ENCODE data around the gene GZMB.
"Not testable (repeated sequence)": the region's sequence is repeated elsewhere in the genome, so short reads cannot be mapped to it uniquely, and the experiment has no call there.

The GZMB gene

DNA sequence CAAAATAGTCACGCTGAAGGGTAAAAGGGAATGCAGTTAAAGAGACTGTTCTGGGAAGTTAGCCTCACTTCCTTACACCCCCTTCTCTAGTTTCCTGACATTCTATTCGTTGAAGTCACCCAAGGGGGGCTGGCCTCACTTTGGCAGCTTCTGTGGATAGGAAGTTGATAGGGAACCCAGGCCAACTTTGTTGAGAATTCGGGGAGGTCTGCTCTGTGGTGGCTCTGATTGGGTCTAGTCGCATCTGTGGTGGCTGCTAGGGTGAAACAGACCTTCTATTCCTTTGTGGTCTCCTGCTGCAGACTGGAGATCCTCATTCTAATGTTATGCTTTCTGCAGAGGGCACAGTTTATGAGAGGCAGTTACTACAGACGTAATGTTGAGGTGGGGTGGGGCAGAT is 28.8 kb upstream of the GZMB start:
- Mint-ChIP-seq H3K4me1 (peaks cover 75% of the 10 kb centered on the region), H3K36me3 (peaks cover 12% of the 10 kb centered on the region), H3K27ac (peak overlapping the region; percentile 79), H3K9me3 (peaks cover under 1% of the 10 kb centered on the region), H3K4me3 (no peak overlapping the region), H3K27me3 (no peaks in the 10 kb centered on the region)
- CTCF ChIA-PET, result interaction anchor here (0.9 to 5.0 kb wide), 7 partner anchors 12 to 57 kb away, joined by 3 to 16 read pairs (median 4); partner anchors contain the start of genes GZMB and GZMH
- DNase-seq, result no peak

DNA sequence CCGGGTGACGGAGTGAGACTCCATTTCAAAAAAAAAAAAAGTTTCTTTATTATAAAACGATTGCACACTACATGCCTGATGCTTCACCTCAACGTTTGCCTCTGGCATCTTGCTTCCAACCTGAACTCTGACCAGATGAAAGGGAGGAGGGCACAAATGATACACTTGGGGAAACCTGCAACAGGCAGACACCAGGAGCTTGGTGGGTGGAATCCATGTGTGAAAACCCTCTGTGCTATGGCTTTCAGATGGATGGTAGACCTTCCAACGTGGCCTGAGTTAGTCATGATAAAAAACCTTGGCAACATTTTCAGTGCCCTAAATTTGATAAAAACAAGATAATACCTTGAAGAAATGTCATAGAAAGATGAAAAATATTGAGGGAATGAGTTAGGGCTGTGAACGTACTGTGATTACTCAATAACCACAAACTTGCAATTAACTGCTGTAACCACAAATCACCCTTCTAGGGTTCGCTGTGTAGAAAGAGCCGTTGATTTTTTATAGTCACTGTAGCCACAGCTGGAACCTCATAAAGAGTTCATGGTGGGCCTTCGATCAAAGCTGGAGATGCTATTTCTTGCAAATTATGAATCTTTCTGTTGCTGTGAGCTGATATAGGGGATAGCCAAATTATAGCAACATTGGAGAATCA is 26.1 kb upstream of the GZMB start:
- H3K4me1 Mint-ChIP-seq, result peaks cover 48% of the 10 kb centered on the region
- no peak overlapping the region for H3K27ac Mint-ChIP-seq
- no peak overlapping the region for H3K4me3 Mint-ChIP-seq
- peaks cover 6% of the 10 kb centered on the region for H3K36me3 Mint-ChIP-seq
- CTCF ChIA-PET, result interaction anchor here (1.2 to 5.0 kb wide), 2 partner anchors 33 to 54 kb away, joined by 3 to 16 read pairs; no protein-coding TSS in a partner anchor
- DNase-seq, result no peak
- no peaks in the 10 kb centered on the region for H3K9me3 Mint-ChIP-seq
- peaks cover 9% of the 10 kb centered on the region for H3K27me3 Mint-ChIP-seq

- H3K4me1 Mint-ChIP-seq, DNase-seq, H3K4me3 Mint-ChIP-seq, H3K36me3 Mint-ChIP-seq, H3K27ac Mint-ChIP-seq, CTCF ChIA-PET: not testable (repeated sequence)
- Mint-ChIP-seq H3K27me3 (peaks cover 26% of the 10 kb centered on the region), H3K9me3 (peaks cover 19% of the 10 kb centered on the region)
These were observed 14.4 kb upstream of the GZMB start for GRCh38 chr14:24648361-24648760.

GRCh38 chr14:24639905-24640304 is 5.9 kb upstream of the GZMB start:
- H3K4me3 Mint-ChIP-seq, result no peak overlapping the region
- CTCF ChIA-PET, result no interaction called here
- H3K9me3 Mint-ChIP-seq, result no peaks in the 10 kb centered on the region
- H3K27ac Mint-ChIP-seq, result no peak overlapping the region
- H3K36me3 Mint-ChIP-seq, result peaks cover 2% of the 10 kb centered on the region
- no peak for DNase-seq
- peaks cover 8% of the 10 kb centered on the region for H3K4me1 Mint-ChIP-seq
- peaks cover 9% of the 10 kb centered on the region for H3K27me3 Mint-ChIP-seq

DNA sequence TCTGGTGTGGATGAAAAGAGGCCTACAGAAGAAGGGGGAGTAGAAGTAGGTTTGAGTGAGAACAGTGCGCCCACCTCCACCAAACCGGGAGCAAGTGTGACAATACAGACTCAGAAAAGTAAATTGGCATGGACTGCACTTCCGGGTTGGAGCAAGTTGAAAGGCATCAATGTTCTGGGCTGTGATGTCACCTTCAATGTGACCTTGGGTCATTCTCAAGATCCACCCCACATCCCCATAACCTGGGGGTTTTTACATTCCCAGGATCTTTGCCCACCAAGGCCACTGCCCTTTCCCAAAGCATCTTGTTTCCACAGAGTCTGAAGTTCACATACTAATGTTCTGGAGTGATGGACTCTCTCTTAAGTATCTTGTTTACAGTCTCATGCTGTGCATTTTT is 5.3 kb upstream of the GZMB start:
- no peaks in the 10 kb centered on the region for H3K9me3 Mint-ChIP-seq
- DNase-seq, result no peak
- H3K4me3 Mint-ChIP-seq, result no peak overlapping the region
- peaks cover 2% of the 10 kb centered on the region for H3K36me3 Mint-ChIP-seq
- CTCF ChIA-PET, result no interaction called here
- H3K4me1 Mint-ChIP-seq, result peaks cover 10% of the 10 kb centered on the region
- H3K27ac Mint-ChIP-seq, result no peak overlapping the region
- peaks cover 9% of the 10 kb centered on the region for H3K27me3 Mint-ChIP-seq

DNA sequence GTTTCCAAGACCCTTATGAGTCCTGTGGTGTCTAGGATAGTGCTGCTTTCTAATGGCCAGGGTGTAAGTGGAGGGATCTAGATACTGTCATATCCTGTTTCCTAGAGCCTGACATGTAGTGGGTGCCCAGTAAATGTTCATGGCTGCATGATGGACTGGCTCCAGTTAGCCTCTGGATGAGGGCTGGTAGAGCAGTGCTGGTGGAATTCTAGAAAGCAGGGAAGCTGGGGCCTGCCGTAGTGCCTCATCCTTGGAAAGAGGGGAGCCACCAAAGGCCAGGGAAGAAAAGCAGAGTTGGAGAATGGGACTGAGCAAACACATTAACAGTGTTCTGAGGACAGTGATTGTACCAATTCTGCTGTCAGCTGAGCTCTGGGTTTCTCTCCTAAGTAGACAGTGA is 637 bp downstream of the GZMB start:
- Mint-ChIP-seq H3K9me3 (no peaks in the 10 kb centered on the region), H3K4me1 (peaks cover 17% of the 10 kb centered on the region), H3K27ac (no peak overlapping the region), H3K27me3 (peaks cover 4% of the 10 kb centered on the region), H3K36me3 (no peaks in the 10 kb centered on the region), H3K4me3 (peak overlapping the region; percentile 24)
- CTCF ChIA-PET, result interaction anchor here (0.7 to 3.9 kb wide), 12 partner anchors 8 to 152 kb away, joined by 3 to 15 read pairs (median 4); partner anchors contain the start of gene GZMH
- DNase-seq, result no peak

GRCh38 chr14:24632761-24633160 is 1.2 kb downstream of the GZMB start:
- DNase-seq, result no peak

DNA sequence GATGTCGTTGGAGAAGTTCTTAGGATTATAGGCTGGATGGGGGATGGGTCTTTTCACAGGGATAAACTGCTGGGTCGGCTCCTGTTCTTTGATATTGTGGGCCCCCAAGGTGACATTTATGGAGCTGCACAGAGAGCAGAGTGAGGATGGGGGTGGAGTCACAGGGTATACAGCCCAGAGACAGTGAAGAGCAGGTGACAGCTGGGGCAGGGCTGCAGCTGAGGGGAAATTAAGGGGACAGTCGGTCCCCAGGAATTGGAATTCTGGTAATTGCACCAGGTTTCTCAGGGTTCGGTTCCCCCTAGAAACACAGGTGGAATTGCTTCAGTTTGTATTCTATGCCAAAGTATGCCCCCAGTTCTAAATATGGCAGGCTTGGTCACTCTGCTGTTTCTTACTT is 1.7 kb downstream of the GZMB start:
- Mint-ChIP-seq H3K4me1 (peaks cover 17% of the 10 kb centered on the region), H3K27ac (no peak overlapping the region), H3K9me3 (no peaks in the 10 kb centered on the region), H3K36me3 (no peaks in the 10 kb centered on the region), H3K4me3 (peak overlapping the region; percentile 28), H3K27me3 (peaks cover 4% of the 10 kb centered on the region)
- no peak for DNase-seq
- CTCF ChIA-PET, result interaction anchor here (0.6 to 3.9 kb wide), 2 partner anchors 61 to 77 kb away, joined by 3 to 13 read pairs; no protein-coding TSS in a partner anchor

More at GRCh38 chr14:24632761-24633160, 1.2 kb downstream of the GZMB start:
- H3K4me1 Mint-ChIP-seq, result peaks cover 17% of the 10 kb centered on the region
- CTCF ChIA-PET, result interaction anchor here (0.6 to 3.9 kb wide), 6 partner anchors 8 to 77 kb away, joined by 3 to 15 read pairs (median 10); partner anchors contain the start of gene GZMH
- H3K27ac Mint-ChIP-seq, result no peak overlapping the region
- H3K27me3 Mint-ChIP-seq, result peaks cover 4% of the 10 kb centered on the region
- H3K36me3 Mint-ChIP-seq, result no peaks in the 10 kb centered on the region
- no peaks in the 10 kb centered on the region for H3K9me3 Mint-ChIP-seq
- peak overlapping the region; percentile 28 for H3K4me3 Mint-ChIP-seq

GRCh38 chr14:24631749-24632335 is 2.1 kb downstream of the GZMB start:
- no peaks in the 10 kb centered on the region for H3K9me3 Mint-ChIP-seq
- no peaks in the 10 kb centered on the region for H3K36me3 Mint-ChIP-seq
- H3K4me3 Mint-ChIP-seq, result no peak overlapping the region
- DNase-seq, result no peak
- CTCF ChIA-PET, result interaction anchor here (1.2 kb wide), 1 partner anchor 30 kb away, joined by 3 read pairs; no protein-coding TSS in a partner anchor
- H3K27ac Mint-ChIP-seq, result no peak overlapping the region
- peaks cover 4% of the 10 kb centered on the region for H3K27me3 Mint-ChIP-seq
- peaks cover 17% of the 10 kb centered on the region for H3K4me1 Mint-ChIP-seq

GRCh38 chr14:24630872-24631477 is 3.0 kb downstream of the GZMB start:
- H3K9me3 Mint-ChIP-seq, result no peaks in the 10 kb centered on the region
- H3K27me3 Mint-ChIP-seq, result peaks cover 4% of the 10 kb centered on the region
- H3K27ac Mint-ChIP-seq, result no peak overlapping the region
- H3K4me1 Mint-ChIP-seq, result peaks cover 17% of the 10 kb centered on the region
- CTCF ChIA-PET, result interaction anchor here (1.2 to 1.5 kb wide), 2 partner anchors 25 to 31 kb away, joined by 3 to 6 read pairs; no protein-coding TSS in a partner anchor
- no peak overlapping the region for H3K4me3 Mint-ChIP-seq
- no peaks in the 10 kb centered on the region for H3K36me3 Mint-ChIP-seq
- DNase-seq, result no peak

- H3K4me1 Mint-ChIP-seq, result peaks cover 17% of the 10 kb centered on the region
- no peak overlapping the region for H3K4me3 Mint-ChIP-seq
- H3K36me3 Mint-ChIP-seq, result no peaks in the 10 kb centered on the region
- CTCF ChIA-PET, result interaction anchor here (1.2 to 1.5 kb wide), 2 partner anchors 24 to 32 kb away, joined by 3 to 6 read pairs; no protein-coding TSS in a partner anchor
- H3K9me3 Mint-ChIP-seq, result no peaks in the 10 kb centered on the region
- no peak overlapping the region for H3K27ac Mint-ChIP-seq
- DNase-seq, result no peak
- peaks cover 4% of the 10 kb centered on the region for H3K27me3 Mint-ChIP-seq
These were observed 3.7 kb downstream of the GZMB start for GRCh38 chr14:24630087-24630871.

GRCh38 chr14:24629521-24629920 is 4.5 kb downstream of the GZMB start:
- no peak overlapping the region for H3K27ac Mint-ChIP-seq
- no peak overlapping the region for H3K4me3 Mint-ChIP-seq
- peaks cover 5% of the 10 kb centered on the region for H3K27me3 Mint-ChIP-seq
- no peaks in the 10 kb centered on the region for H3K9me3 Mint-ChIP-seq
- CTCF ChIA-PET, result no interaction called here
- DNase-seq, result no peak
- peaks cover 18% of the 10 kb centered on the region for H3K4me1 Mint-ChIP-seq
- H3K36me3 Mint-ChIP-seq, result no peaks in the 10 kb centered on the region

DNA sequence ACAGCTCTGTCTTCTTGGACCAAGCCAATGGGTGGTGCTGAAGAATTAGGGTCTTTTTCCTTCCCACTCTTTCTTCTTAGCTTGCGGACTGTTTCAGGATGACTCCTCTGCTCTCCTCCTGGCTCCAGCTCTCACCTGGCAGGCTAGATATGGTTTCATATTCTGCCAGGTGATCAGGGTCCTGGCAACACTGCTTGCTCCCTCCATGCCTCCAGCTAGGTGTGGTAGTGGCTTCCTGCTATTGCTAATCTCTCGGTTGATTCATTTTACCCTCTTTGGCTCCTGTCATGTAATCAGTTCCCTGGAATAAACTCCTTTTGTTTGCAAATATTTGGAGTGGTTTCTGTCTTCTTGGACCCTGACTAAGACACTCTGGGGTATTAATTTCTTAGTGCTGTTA is 20.2 kb downstream of the GZMB start:
- Mint-ChIP-seq H3K27ac (no peak overlapping the region), H3K36me3 (no peaks in the 10 kb centered on the region), H3K9me3 (no peaks in the 10 kb centered on the region), H3K4me3 (no peak overlapping the region), H3K27me3 (peaks cover 4% of the 10 kb centered on the region), H3K4me1 (peaks cover 32% of the 10 kb centered on the region)
- CTCF ChIA-PET, result interaction anchor here (0.9 to 2.4 kb wide), 2 partner anchors 8 to 65 kb away, joined by 3 to 6 read pairs; no protein-coding TSS in a partner anchor
- DNase-seq, result no peak

- no peaks in the 10 kb centered on the region for H3K36me3 Mint-ChIP-seq
- CTCF ChIA-PET, result interaction anchor here (0.9 to 2.4 kb wide), 2 partner anchors 8 to 66 kb away, joined by 3 to 6 read pairs; no protein-coding TSS in a partner anchor
- peaks cover 4% of the 10 kb centered on the region for H3K27me3 Mint-ChIP-seq
- H3K4me1 Mint-ChIP-seq, result peaks cover 36% of the 10 kb centered on the region
- no peak overlapping the region for H3K4me3 Mint-ChIP-seq
- no peak for DNase-seq
- no peaks in the 10 kb centered on the region for H3K9me3 Mint-ChIP-seq
- H3K27ac Mint-ChIP-seq, result no peak overlapping the region
These were observed 20.7 kb downstream of the GZMB start for GRCh38 chr14:24613241-24613640.
